Mesenchymal stem cell (in vitro differentiated cells and primary cell): Measurements from ENCODE around the gene DOCK2.
A peak's percentile ranks its signal among the peaks of the same experiment; 100 is the strongest.

Experiments used
- DNase-seq: peaks from one replicate; pipeline ENCODE4 v3.0.0-alpha.2; 2013
- H2AFZ ChIP-seq: one replicate; pipeline ENCODE4 v1.6.1; 2013; ENCODE audit warnings: low read depth, mild to moderate bottlenecking, control low read depth, inconsistent platforms, low read length, moderate library complexity
- H2AK5ac ChIP-seq: 2 replicates; pipeline ENCODE4 v1.6.1; 2013; ENCODE audit warnings: low read length, moderate library complexity, mild to moderate bottlenecking, inconsistent platforms; ENCODE audit not compliant: severe bottlenecking
- H2BK120ac ChIP-seq: one replicate; pipeline ENCODE4 v1.6.1; 2013; ENCODE audit warnings: low read depth, mild to moderate bottlenecking, inconsistent platforms, low read length, moderate library complexity
- H2BK12ac ChIP-seq, 2 experiments: one replicate each; pipeline ENCODE4 v1.6.1; 2013; ENCODE audit warnings: inconsistent platforms in 2 of 2, low read length in 2 of 2, mild to moderate bottlenecking in 2 of 2, moderate library complexity in 2 of 2, control low read depth in 1 of 2
- H2BK15ac ChIP-seq: one replicate; pipeline ENCODE4 v1.6.1; 2013; ENCODE audit warnings: mild to moderate bottlenecking, low read depth, inconsistent platforms; ENCODE audit not compliant: poor library complexity, severe bottlenecking
- H2BK5ac ChIP-seq: 2 replicates; pipeline ENCODE4 v1.6.1; 2013; ENCODE audit warnings: low read depth, mild to moderate bottlenecking, low read length, control low read depth, inconsistent platforms; ENCODE audit not compliant: poor library complexity, severe bottlenecking
- H3K14ac ChIP-seq, 2 experiments: one replicate each; pipeline ENCODE4 v1.6.1; 2013; ENCODE audit warnings: inconsistent platforms in 2 of 2, low read length in 2 of 2, control low read depth in 1 of 2, mild to moderate bottlenecking in 1 of 2, moderate library complexity in 1 of 2
- H3K18ac ChIP-seq, 2 experiments: one replicate each; pipeline ENCODE4 v1.6.1; 2013; ENCODE audit warnings: inconsistent platforms in 2 of 2, low read length in 2 of 2, control low read depth in 1 of 2, low read depth in 1 of 2, mild to moderate bottlenecking in 1 of 2
- H3K23ac ChIP-seq, 2 experiments: one replicate each; pipeline ENCODE4 v1.6.1; 2013; ENCODE audit warnings: inconsistent platforms in 2 of 2, low read length in 2 of 2, mild to moderate bottlenecking in 2 of 2, moderate library complexity in 2 of 2, control low read depth in 1 of 2
- H3K27ac ChIP-seq: 2 replicates; pipeline ENCODE4 v1.5.1; 2013; ENCODE audit warnings: mild to moderate bottlenecking, moderate library complexity, low read length, control low read depth, inconsistent platforms; ENCODE audit not compliant: poor library complexity, severe bottlenecking
- H3K27me3 ChIP-seq, 2 experiments: 2 replicates each; pipeline versions ENCODE4 v1.6.1 to v1.7.0; 2013; ENCODE audit warnings: low read length in 2 of 2, mild to moderate bottlenecking in 2 of 2, moderate library complexity in 2 of 2, control low read depth in 1 of 2, inconsistent platforms in 1 of 2; ENCODE audit not compliant: control insufficient read depth in 1 of 2, insufficient read depth in 1 of 2
- H3K36me3 ChIP-seq, 2 experiments: 2 replicates each; pipeline versions ENCODE4 v1.6.1 to v1.7.0; 2013; ENCODE audit warnings: low read length in 2 of 2, control low read depth in 1 of 2, inconsistent platforms in 1 of 2, low read depth in 1 of 2, mild to moderate bottlenecking in 1 of 2; ENCODE audit not compliant: insufficient read depth in 2 of 2, control insufficient read depth in 1 of 2
- H3K4ac ChIP-seq, 2 experiments: one replicate each; pipeline ENCODE4 v1.6.1; 2013; ENCODE audit warnings: inconsistent platforms in 2 of 2, low read length in 2 of 2, mild to moderate bottlenecking in 2 of 2, moderate library complexity in 2 of 2, control low read depth in 1 of 2, low read depth in 1 of 2
- H3K4me1 ChIP-seq: 2 replicates; pipeline ENCODE4 v1.6.1; 2013; ENCODE audit warnings: low read depth, low read length, control low read depth; ENCODE audit not compliant: control insufficient read depth, insufficient read depth
- H3K4me2 ChIP-seq: 2 replicates; pipeline ENCODE4 v1.6.1; 2013; ENCODE audit warnings: low read length, mild to moderate bottlenecking, inconsistent platforms; ENCODE audit not compliant: poor library complexity, severe bottlenecking
- H3K4me3 ChIP-seq, 2 experiments: 2 replicates each; pipeline versions ENCODE4 v1.5.1 to v1.7.0; 2013; ENCODE audit warnings: low read length in 2 of 2, mild to moderate bottlenecking in 2 of 2, control low read depth in 1 of 2, low read depth in 1 of 2; ENCODE audit not compliant: insufficient read depth in 1 of 2
- H3K79me1 ChIP-seq: replicated peaks from 2 replicates; pipeline ENCODE4 v1.6.1; 2013; ENCODE audit warnings: mild to moderate bottlenecking, control low read depth, low read length, inconsistent platforms; ENCODE audit not compliant: poor library complexity, severe bottlenecking
- H3K9ac ChIP-seq: 2 replicates; pipeline ENCODE4 v1.7.0; 2013; ENCODE audit warnings: mild to moderate bottlenecking, low read length, moderate library complexity
- H3K9me3 ChIP-seq: 2 replicates; pipeline ENCODE4 v1.7.0; 2013; ENCODE audit warnings: mild to moderate bottlenecking, low read length; ENCODE audit not compliant: control insufficient read depth
- H4K8ac ChIP-seq: one replicate; pipeline ENCODE4 v1.6.1; 2013; ENCODE audit warnings: inconsistent platforms, mild to moderate bottlenecking, low read length, moderate library complexity
- H4K91ac ChIP-seq: one replicate; pipeline ENCODE4 v1.6.1; 2013; ENCODE audit warnings: mild to moderate bottlenecking, low read length, inconsistent platforms
- WGBS: methylation state at CpG from one replicate; pipeline ENCODE4 v1.1.7; 2013; ENCODE audit warnings: mixed read lengths; 5-methylcytosine and 5-hydroxymethylcytosine counted together

The DOCK2 gene

DNA sequence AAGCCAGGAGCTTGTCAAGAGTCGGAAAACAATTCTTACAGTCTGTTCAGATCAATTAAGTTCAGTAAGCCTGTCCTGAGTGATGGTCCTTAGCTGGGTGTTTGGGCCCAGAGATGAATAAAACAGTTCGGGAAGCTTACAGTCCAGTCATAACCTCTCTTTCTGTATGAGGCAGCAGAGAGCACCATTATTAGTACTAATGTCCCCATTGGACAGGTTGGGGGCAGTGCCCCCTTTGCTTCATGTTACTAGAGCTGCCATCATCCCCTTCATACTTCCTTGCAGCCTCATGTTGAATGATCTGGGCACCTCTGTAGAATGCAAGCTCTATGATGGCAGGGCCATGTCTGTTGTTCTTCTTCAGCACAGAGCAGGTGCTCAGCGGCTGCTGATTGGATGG is 9.8 kb downstream of the DOCK2 start:
- H4K8ac ChIP-seq: peak overlapping the region; percentile 53
- no peaks in the 10 kb centered on the region for H3K36me3 ChIP-seq
- H3K79me1 ChIP-seq: peaks cover 4% of the 10 kb centered on the region
- H2BK120ac ChIP-seq: peak overlapping the region; percentile 64
- H3K27ac ChIP-seq: no peak overlapping the region
- peak overlapping the region; percentile 49 to 64 for H3K18ac ChIP-seq
- H2BK12ac ChIP-seq: peak overlapping the region; percentile 7 to 88
- no peak overlapping the region for H2AFZ ChIP-seq
- H2BK5ac ChIP-seq: no peak overlapping the region
- no peak overlapping the region for H3K9ac ChIP-seq
- no peaks in the 10 kb centered on the region for H3K27me3 ChIP-seq
- H3K14ac ChIP-seq: no peak overlapping the region
- no peak for DNase-seq
- peaks cover 5% of the 10 kb centered on the region for H3K4me1 ChIP-seq
- no peak overlapping the region for H3K4me3 ChIP-seq
- H4K91ac ChIP-seq: peak overlapping the region; percentile 87
- H2BK15ac ChIP-seq: peak overlapping the region; percentile 77
- H3K4me2 ChIP-seq: no peak overlapping the region
- WGBS: 98% methylated on average over 3 of the region's 3 CpGs
- H2AK5ac ChIP-seq: no peak overlapping the region
- peak overlapping the region in 1 of 2 experiments; percentile 19 for H3K4ac ChIP-seq
- H3K23ac ChIP-seq: no peak overlapping the region
- no peaks in the 10 kb centered on the region for H3K9me3 ChIP-seq

DNA sequence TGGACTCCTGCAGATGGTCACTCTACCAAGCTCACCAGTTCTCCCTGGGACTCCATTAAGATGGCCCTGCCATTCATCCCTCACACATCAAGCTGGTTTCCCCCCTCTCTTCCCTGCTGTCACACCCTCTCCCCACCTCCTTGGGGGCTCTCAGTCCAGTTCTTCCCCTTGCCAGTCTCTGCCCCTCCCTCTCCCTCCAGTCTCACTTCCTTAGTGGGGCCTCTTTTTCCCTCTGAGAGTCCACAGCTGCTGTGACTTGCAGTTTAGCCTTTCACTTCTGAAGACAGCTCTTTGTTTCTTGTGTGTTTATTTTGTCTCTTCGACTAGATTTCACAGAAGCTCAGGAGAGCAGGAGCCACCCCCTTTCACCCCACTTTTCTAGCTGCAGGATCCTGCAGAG is 10.5 kb downstream of the DOCK2 start:
- Histone ChIP-seq H2AK5ac (no peak overlapping the region), H3K36me3 (no peaks in the 10 kb centered on the region), H4K91ac (peak overlapping the region; percentile 87), H3K79me1 (peaks cover 4% of the 10 kb centered on the region), H2BK120ac (peak overlapping the region; percentile 64), H2AFZ (no peak overlapping the region), H2BK5ac (no peak overlapping the region), H3K23ac (no peak overlapping the region), H2BK12ac (peak overlapping the region; percentile 71 to 83), H3K18ac (peak overlapping the region; percentile 83 to 88), H2BK15ac (no peak overlapping the region), H3K4me3 (no peak overlapping the region), H3K27me3 (no peaks in the 10 kb centered on the region), H3K4ac (peak overlapping the region; percentile 1 to 13), H3K4me2 (no peak overlapping the region), H3K4me1 (peaks cover 6% of the 10 kb centered on the region), H3K14ac (no peak overlapping the region), H4K8ac (peak overlapping the region; percentile 87), H3K27ac (no peak overlapping the region), H3K9ac (no peak overlapping the region), H3K9me3 (no peaks in the 10 kb centered on the region)
- 0% methylated on average over 1 of the region's 1 CpG for WGBS
- DNase-seq: peak; percentile 64

DNA sequence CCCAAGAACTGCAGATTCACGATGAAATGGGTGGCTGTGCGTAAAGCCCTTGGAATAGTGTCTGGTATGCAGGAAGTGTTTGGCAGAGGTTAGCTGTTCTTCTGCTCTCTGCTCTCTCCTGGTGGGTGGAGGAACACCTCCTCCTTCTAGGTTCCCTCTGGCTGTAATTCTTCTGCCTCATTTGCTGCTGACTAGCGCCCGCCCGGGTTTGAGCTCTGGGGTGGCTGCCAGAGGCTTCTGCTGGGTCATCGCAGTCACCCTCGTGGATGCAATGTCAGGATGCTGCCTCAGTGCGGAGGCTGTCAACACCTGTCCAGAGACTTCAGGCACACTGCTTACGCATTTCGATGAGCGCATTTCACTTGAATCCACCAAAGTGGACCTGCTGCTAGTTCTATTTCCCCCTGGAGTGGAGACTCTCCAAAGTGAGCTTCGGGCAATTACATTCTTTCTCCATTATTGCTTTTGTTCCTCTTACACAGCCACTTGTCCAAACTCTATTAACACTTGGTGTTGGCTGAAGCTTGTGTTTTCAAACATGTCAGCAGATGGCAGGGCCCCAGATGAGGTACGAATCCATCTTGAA is 11.7 kb downstream of the DOCK2 start:
- H2BK15ac ChIP-seq: peak overlapping the region; percentile 31
- no peak overlapping the region for H3K4me2 ChIP-seq
- peaks cover 6% of the 10 kb centered on the region for H3K4me1 ChIP-seq
- H3K14ac ChIP-seq: no peak overlapping the region
- peak overlapping the region; percentile 55 to 73 for H3K18ac ChIP-seq
- H4K8ac ChIP-seq: peak overlapping the region; percentile 10
- H2BK120ac ChIP-seq: peak overlapping the region; percentile 4
- peaks cover 4% of the 10 kb centered on the region for H3K79me1 ChIP-seq
- no peaks in the 10 kb centered on the region for H3K9me3 ChIP-seq
- no peak overlapping the region for H3K27ac ChIP-seq
- H3K4me3 ChIP-seq: no peak overlapping the region
- H2BK5ac ChIP-seq: no peak overlapping the region
- no peaks in the 10 kb centered on the region for H3K27me3 ChIP-seq
- no peak overlapping the region for H2AK5ac ChIP-seq
- peak overlapping the region; percentile 73 to 87 for H2BK12ac ChIP-seq
- no peak for DNase-seq
- H2AFZ ChIP-seq: no peak overlapping the region
- peak overlapping the region; percentile 88 for H4K91ac ChIP-seq
- H3K4ac ChIP-seq: peak overlapping the region in 1 of 2 experiments; percentile 76
- no peak overlapping the region for H3K23ac ChIP-seq
- 79% methylated on average over 13 of the region's 13 CpGs for WGBS
- no peaks in the 10 kb centered on the region for H3K36me3 ChIP-seq
- H3K9ac ChIP-seq: no peak overlapping the region

DNA sequence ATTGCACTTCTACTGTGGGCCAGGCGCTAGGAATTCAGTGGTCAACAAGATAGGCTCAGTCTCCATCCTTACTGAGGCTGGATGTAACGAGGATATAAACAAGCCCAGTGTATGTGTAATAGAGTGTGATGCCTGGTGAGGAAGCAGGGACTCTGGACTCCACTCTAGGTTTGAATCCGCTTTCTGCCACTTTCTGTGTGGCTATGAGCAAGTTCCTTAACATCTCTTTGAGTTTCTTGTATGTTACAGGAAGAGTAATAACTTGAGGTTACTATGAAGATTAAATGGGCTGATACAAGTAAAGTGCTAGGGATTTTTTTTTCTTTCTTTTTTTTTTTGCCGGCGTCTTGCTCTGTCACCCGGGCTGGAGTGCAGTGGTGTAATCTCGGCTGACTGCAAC is 12.4 kb downstream of the DOCK2 start:
- Histone ChIP-seq H2AFZ (no peak overlapping the region), H3K9me3 (no peaks in the 10 kb centered on the region), H2BK120ac (no peak overlapping the region), H3K79me1 (peaks cover 4% of the 10 kb centered on the region), H3K4me1 (peaks cover 6% of the 10 kb centered on the region), H3K36me3 (no peaks in the 10 kb centered on the region), H3K4me2 (no peak overlapping the region), H4K91ac (peak overlapping the region; percentile 23), H2AK5ac (no peak overlapping the region), H3K23ac (no peak overlapping the region), H2BK5ac (no peak overlapping the region), H3K4ac (peak overlapping the region in 1 of 2 experiments; percentile 52), H3K18ac (peak overlapping the region; percentile 55 to 82), H3K9ac (no peak overlapping the region), H2BK12ac (peak overlapping the region; percentile 29 to 79), H3K14ac (no peak overlapping the region), H3K4me3 (no peak overlapping the region), H2BK15ac (no peak overlapping the region), H4K8ac (no peak overlapping the region), H3K27me3 (no peaks in the 10 kb centered on the region), H3K27ac (no peak overlapping the region)
- 92% methylated on average over 7 of the region's 7 CpGs for WGBS
- DNase-seq: peak; percentile 13
